Liver (tissue), 9 donors: ENCODE results near the gene PIGM. TPM values are rescaled to one million over a fixed set of nuclear protein-coding genes. Genes with fewer than 3 reads are reported as not detected.

Experiments
- DNase-seq: peaks from one replicate; pipeline ENCODE4 v3.0.0-alpha.2; 2017; ENCODE audit warnings: low spot score
- H3K27ac ChIP-seq, 2 donors: one replicate each; pipeline ENCODE4 v1.7.0; 2013; ENCODE audit warnings: inconsistent platforms in 2 of 2, low read length in 2 of 2, control low read depth in 1 of 2, low read depth in 1 of 2, mild to moderate bottlenecking in 1 of 2
- H3K27me3 ChIP-seq, 4 donors: one replicate each; pipeline versions ENCODE4 v1.6.1 to v1.7.0; 2013; ENCODE audit warnings: low read length in 3 of 4, inconsistent platforms in 1 of 4, mild to moderate bottlenecking in 1 of 4, moderate library complexity in 1 of 4; ENCODE audit not compliant: control insufficient read depth in 4 of 4, insufficient read depth in 4 of 4
- H3K36me3 ChIP-seq, 4 donors: one replicate each; pipeline versions ENCODE4 v1.6.1 to v1.7.0; 2013; ENCODE audit warnings: low read length in 3 of 4, mild to moderate bottlenecking in 3 of 4, low read depth in 1 of 4, moderate library complexity in 1 of 4; ENCODE audit not compliant: control insufficient read depth in 4 of 4, insufficient read depth in 3 of 4
- H3K4me1 ChIP-seq, 4 donors: one replicate each; pipeline versions ENCODE4 v1.6.1 to v1.7.0; 2013; ENCODE audit warnings: low read length in 3 of 4, mild to moderate bottlenecking in 3 of 4, moderate library complexity in 1 of 4; ENCODE audit not compliant: control insufficient read depth in 4 of 4, insufficient read depth in 4 of 4
- H3K4me3 ChIP-seq, 3 donors: one replicate each; pipeline versions ENCODE4 v1.6.1 to v1.7.0; 2013; ENCODE audit warnings: low read length in 3 of 3, control low read depth in 1 of 3, low read depth in 1 of 3, mild to moderate bottlenecking in 1 of 3
- H3K9ac ChIP-seq, 2 donors: one replicate each; pipeline ENCODE4 v1.7.0; 2013; ENCODE audit warnings: low read length in 2 of 2, mild to moderate bottlenecking in 2 of 2, moderate library complexity in 2 of 2, control low read depth in 1 of 2, low read depth in 1 of 2
- H3K9me3 ChIP-seq, 4 donors: one replicate each; pipeline versions ENCODE4 v1.6.1 to v1.7.0; 2013; ENCODE audit warnings: low read length in 3 of 4; ENCODE audit not compliant: control insufficient read depth in 4 of 4
- EGR1 ChIP-seq, 2 donors: IDR thresholded peaks; 2 replicates each; pipeline ENCODE4 v1.6.1; 2016 to 2018; ENCODE audit warnings: antibody characterized with exemption in 2 of 2, low read depth in 2 of 2
- FOXA1 ChIP-seq: IDR thresholded peaks from 2 replicates; pipeline ENCODE4 v1.6.1; 2016; ENCODE audit warnings: antibody characterized with exemption
- FOXA2 ChIP-seq: IDR thresholded peaks from 2 replicates; pipeline ENCODE4 v1.6.1; 2016; ENCODE audit warnings: antibody characterized with exemption
- GABPA ChIP-seq, 2 donors: IDR thresholded peaks in 1 of 2; conservative IDR thresholded peaks in 1 of 2; 2 replicates each; pipeline ENCODE4 v1.6.1; 2016; ENCODE audit warnings: antibody characterized with exemption in 2 of 2, mild to moderate bottlenecking in 1 of 2, moderate library complexity in 1 of 2
- HNF4A ChIP-seq, 2 donors: conservative IDR thresholded peaks; 2 replicates each; pipeline ENCODE4 v1.6.1; 2016; ENCODE audit warnings: antibody characterized with exemption in 2 of 2, mild to moderate bottlenecking in 2 of 2
- HNF4G ChIP-seq: IDR thresholded peaks from 2 replicates; pipeline ENCODE4 v1.6.1; 2016; ENCODE audit warnings: antibody characterized with exemption
- JUND ChIP-seq, 2 donors: IDR thresholded peaks; 2 replicates each; pipeline ENCODE4 v1.6.1; 2016; ENCODE audit warnings: antibody characterized with exemption in 2 of 2
- NR2F2 ChIP-seq: IDR thresholded peaks from 2 replicates; pipeline ENCODE4 v1.6.1; 2016; ENCODE audit warnings: antibody characterized with exemption
- RAD21 ChIP-seq, 2 donors: IDR thresholded peaks; 2 replicates each; pipeline ENCODE4 v1.6.1; 2016; ENCODE audit warnings: antibody characterized with exemption in 2 of 2, mild to moderate bottlenecking in 2 of 2
- RXRA ChIP-seq, 2 donors: IDR thresholded peaks; 2 replicates each; pipeline ENCODE4 v1.6.1; 2017 to 2018; ENCODE audit warnings: antibody characterized with exemption in 2 of 2, mild to moderate bottlenecking in 1 of 2
- SP1 ChIP-seq: IDR thresholded peaks from 2 replicates; pipeline ENCODE4 v1.6.1; 2018; ENCODE audit warnings: antibody characterized with exemption, mild to moderate bottlenecking
- TAF1 ChIP-seq: conservative IDR thresholded peaks from 2 replicates; pipeline ENCODE4 v1.6.1; 2016; ENCODE audit warnings: antibody characterized with exemption, mild to moderate bottlenecking
- YY1 ChIP-seq: IDR thresholded peaks from 2 replicates; pipeline ENCODE4 v1.6.1; 2016; ENCODE audit warnings: antibody characterized with exemption, mild to moderate bottlenecking
- WGBS: extraction: QIAGEN DNeasy Blood & Tissue Kit; methylation state at CpG from one replicate; pipeline ENCODE4 v1.1.7; 2013; 5-methylcytosine and 5-hydroxymethylcytosine counted together
- polyA plus RNA-seq, 2 donors: library from polyadenylated mRNA; stranded (reverse) in 1 of 2; unstranded in 1 of 2; fragments of 200-250 nt in 1 of 2; fragments of >200 nt in 1 of 2; fragmentation: Nextera tagmentation in 1 of 2; extraction: Ambion mirVana in 1 of 2; gene quantifications; one replicate each; pipeline versions ENCODE4 v1.2.1 to v1.2.3, GENCODE V29; 2013 to 2015
- total RNA-seq, 2 donors: library from RNA; depleted of rRNA; stranded (reverse); fragments of >200 nt; gene quantifications; one replicate each; pipeline ENCODE4 v1.2.3, GENCODE V29; 2014
- TF ChIP-seq, protein P1 (sequence below): IDR thresholded peaks from 2 replicates; pipeline ENCODE4 v1.6.1; 2016; ENCODE audit warnings: antibody characterized with exemption, mild to moderate bottlenecking
- TF ChIP-seq, protein P2 (sequence below): IDR thresholded peaks from 2 replicates; pipeline ENCODE4 v1.6.1; 2016; ENCODE audit warnings: antibody characterized with exemption
- TF ChIP-seq, protein P3 (sequence below): IDR thresholded peaks from 2 replicates; pipeline ENCODE4 v1.6.1; 2016; ENCODE audit warnings: antibody characterized with exemption
- TF ChIP-seq, protein P4 (sequence below): fragments of 150-350 bp; IDR thresholded peaks from 2 replicates; pipeline ENCODE4 v1.5.1; 2017; ENCODE audit warnings: improper control_type of control experiment, low read depth, low read length; ENCODE audit not compliant: missing input control
- TF ChIP-seq, protein P5 (sequence below): IDR thresholded peaks from 2 replicates; pipeline ENCODE4 v1.6.1; 2016; ENCODE audit warnings: antibody characterized with exemption
- donor health status: healthy.
- donor health status: healthy.
- donor health status: healthy.
- donor health status: healthy.
- donor health status: healthy.

PIGM gene
- total and polyA plus RNA-seq, 4 donors, result 2.9 to 4.2 (median 3.6) TPM

DNA sequence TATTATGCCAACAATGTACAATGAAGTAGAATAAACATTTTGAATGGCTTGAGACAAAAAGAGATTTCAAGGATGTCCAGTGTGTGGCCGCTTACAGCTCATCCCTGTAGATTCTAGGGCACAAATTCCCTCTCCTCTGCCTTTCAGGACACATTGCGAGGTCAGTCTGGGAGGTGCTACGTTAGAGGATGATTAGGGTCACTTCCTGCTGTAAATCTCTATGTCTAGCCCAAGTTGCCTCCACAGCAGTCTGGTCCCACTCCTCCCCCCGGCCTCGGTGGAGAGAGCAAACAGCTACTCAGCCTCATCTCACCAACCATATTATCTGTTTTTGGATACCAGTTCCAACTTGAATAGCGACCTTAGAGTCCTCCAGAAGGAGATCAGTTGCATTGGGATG lies 21.1 kb upstream of the PIGM start:
- Histone ChIP-seq H3K9ac (no peak overlapping the region), H3K4me1 (no peaks in the 10 kb centered on the region), H3K27me3 (no peaks in the 10 kb centered on the region), H3K36me3 (no peaks in the 10 kb centered on the region), H3K27ac (no peak overlapping the region), H3K9me3 (no peaks in the 10 kb centered on the region), H3K4me3 (no peak overlapping the region)
- TF ChIP-seq YY1 (no peak), HNF4G (no peak), GABPA (IDR thresholded peaks at IDR 0.05 in 1 of 2, conservative IDR thresholded peaks at IDR 0.05 in 1 of 2) (no peak), FOXA2 (no peak), EGR1 (IDR thresholded peaks at IDR 0.05; ENCODE audit: low read depth in 2 of 2) (no peak), RAD21 (IDR thresholded peaks at IDR 0.05) (no peak), FOXA1 (no peak), HNF4A (conservative IDR thresholded peaks at IDR 0.05) (no peak), NR2F2 (no peak), TAF1 (no peak), RXRA (IDR thresholded peaks at IDR 0.05) (no peak), SP1 (no peak), JUND (IDR thresholded peaks at IDR 0.05) (no peak)
- TF ChIP-seq, protein P1, sequence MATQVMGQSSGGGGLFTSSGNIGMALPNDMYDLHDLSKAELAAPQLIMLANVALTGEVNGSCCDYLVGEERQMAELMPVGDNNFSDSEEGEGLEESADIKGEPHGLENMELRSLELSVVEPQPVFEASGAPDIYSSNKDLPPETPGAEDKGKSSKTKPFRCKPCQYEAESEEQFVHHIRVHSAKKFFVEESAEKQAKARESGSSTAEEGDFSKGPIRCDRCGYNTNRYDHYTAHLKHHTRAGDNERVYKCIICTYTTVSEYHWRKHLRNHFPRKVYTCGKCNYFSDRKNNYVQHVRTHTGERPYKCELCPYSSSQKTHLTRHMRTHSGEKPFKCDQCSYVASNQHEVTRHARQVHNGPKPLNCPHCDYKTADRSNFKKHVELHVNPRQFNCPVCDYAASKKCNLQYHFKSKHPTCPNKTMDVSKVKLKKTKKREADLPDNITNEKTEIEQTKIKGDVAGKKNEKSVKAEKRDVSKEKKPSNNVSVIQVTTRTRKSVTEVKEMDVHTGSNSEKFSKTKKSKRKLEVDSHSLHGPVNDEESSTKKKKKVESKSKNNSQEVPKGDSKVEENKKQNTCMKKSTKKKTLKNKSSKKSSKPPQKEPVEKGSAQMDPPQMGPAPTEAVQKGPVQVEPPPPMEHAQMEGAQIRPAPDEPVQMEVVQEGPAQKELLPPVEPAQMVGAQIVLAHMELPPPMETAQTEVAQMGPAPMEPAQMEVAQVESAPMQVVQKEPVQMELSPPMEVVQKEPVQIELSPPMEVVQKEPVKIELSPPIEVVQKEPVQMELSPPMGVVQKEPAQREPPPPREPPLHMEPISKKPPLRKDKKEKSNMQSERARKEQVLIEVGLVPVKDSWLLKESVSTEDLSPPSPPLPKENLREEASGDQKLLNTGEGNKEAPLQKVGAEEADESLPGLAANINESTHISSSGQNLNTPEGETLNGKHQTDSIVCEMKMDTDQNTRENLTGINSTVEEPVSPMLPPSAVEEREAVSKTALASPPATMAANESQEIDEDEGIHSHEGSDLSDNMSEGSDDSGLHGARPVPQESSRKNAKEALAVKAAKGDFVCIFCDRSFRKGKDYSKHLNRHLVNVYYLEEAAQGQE, result no peak
- TF ChIP-seq, protein P2, sequence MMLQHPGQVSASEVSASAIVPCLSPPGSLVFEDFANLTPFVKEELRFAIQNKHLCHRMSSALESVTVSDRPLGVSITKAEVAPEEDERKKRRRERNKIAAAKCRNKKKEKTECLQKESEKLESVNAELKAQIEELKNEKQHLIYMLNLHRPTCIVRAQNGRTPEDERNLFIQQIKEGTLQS, result no peak
- TF ChIP-seq, protein P3, sequence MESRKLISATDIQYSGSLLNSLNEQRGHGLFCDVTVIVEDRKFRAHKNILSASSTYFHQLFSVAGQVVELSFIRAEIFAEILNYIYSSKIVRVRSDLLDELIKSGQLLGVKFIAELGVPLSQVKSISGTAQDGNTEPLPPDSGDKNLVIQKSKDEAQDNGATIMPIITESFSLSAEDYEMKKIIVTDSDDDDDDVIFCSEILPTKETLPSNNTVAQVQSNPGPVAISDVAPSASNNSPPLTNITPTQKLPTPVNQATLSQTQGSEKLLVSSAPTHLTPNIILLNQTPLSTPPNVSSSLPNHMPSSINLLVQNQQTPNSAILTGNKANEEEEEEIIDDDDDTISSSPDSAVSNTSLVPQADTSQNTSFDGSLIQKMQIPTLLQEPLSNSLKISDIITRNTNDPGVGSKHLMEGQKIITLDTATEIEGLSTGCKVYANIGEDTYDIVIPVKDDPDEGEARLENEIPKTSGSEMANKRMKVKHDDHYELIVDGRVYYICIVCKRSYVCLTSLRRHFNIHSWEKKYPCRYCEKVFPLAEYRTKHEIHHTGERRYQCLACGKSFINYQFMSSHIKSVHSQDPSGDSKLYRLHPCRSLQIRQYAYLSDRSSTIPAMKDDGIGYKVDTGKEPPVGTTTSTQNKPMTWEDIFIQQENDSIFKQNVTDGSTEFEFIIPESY, result no peak
- TF ChIP-seq, protein P4, sequence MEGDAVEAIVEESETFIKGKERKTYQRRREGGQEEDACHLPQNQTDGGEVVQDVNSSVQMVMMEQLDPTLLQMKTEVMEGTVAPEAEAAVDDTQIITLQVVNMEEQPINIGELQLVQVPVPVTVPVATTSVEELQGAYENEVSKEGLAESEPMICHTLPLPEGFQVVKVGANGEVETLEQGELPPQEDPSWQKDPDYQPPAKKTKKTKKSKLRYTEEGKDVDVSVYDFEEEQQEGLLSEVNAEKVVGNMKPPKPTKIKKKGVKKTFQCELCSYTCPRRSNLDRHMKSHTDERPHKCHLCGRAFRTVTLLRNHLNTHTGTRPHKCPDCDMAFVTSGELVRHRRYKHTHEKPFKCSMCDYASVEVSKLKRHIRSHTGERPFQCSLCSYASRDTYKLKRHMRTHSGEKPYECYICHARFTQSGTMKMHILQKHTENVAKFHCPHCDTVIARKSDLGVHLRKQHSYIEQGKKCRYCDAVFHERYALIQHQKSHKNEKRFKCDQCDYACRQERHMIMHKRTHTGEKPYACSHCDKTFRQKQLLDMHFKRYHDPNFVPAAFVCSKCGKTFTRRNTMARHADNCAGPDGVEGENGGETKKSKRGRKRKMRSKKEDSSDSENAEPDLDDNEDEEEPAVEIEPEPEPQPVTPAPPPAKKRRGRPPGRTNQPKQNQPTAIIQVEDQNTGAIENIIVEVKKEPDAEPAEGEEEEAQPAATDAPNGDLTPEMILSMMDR, result no peak
- TF ChIP-seq, protein P5, sequence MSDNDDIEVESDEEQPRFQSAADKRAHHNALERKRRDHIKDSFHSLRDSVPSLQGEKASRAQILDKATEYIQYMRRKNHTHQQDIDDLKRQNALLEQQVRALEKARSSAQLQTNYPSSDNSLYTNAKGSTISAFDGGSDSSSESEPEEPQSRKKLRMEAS, result no peak
- no peak for DNase-seq
- 62% methylated on average over 6 of the region's 6 CpGs for WGBS
